GM19372 (cell line): ENCODE data around the gene TGFB1I1.
"Not testable (repeated sequence)": the region's sequence is repeated elsewhere in the genome, so short reads cannot be mapped to it uniquely, and the experiment has no call there.

Experiments
- ATAC-seq: cut with Tn5 transposase; IDR thresholded peaks from one replicate; pipeline ENCODE4 v1.9.1; 2021; ENCODE audit warnings: mild to moderate bottlenecking, low read depth, moderate library complexity; ENCODE audit not compliant: unreplicated experiment

Gene TGFB1I1

GRCh38 chr16:31485571-31485970, 13.6 kb downstream of the TGFB1I1 start:
- ATAC-seq: no peak

GRCh38 chr16:31486045-31486444, 14.1 kb downstream of the TGFB1I1 start:
- no peak for ATAC-seq

GRCh38 chr16:31487071-31487719, 15.2 kb downstream of the TGFB1I1 start:
- peak; percentile 16 for ATAC-seq

- peak; percentile 77 for ATAC-seq
Observed at GRCh38 chr16:31487720-31488467, 15.9 kb downstream of the TGFB1I1 start.

- no peak for ATAC-seq
Observed at GRCh38 chr16:31488468-31489297, 16.7 kb downstream of the TGFB1I1 start.

GRCh38 chr16:31489298-31489564, 17.3 kb downstream of the TGFB1I1 start:
- ATAC-seq: no peak

- no peak for ATAC-seq
Observed at GRCh38 chr16:31489616-31490584, 17.9 kb downstream of the TGFB1I1 start.

- no peak for ATAC-seq
Observed at GRCh38 chr16:31491778-31492418, 19.9 kb downstream of the TGFB1I1 start.

GRCh38 chr16:31493506-31494125, 21.7 kb downstream of the TGFB1I1 start:
- ATAC-seq: no peak

- no peak for ATAC-seq
Observed at GRCh38 chr16:31496670-31497069, 24.7 kb downstream of the TGFB1I1 start.

- no peak for ATAC-seq
Observed at GRCh38 chr16:31498493-31498892, 26.5 kb downstream of the TGFB1I1 start.

- ATAC-seq: no peak
Observed at GRCh38 chr16:31499928-31500327, 28.0 kb downstream of the TGFB1I1 start.

- no peak for ATAC-seq
Observed at GRCh38 chr16:31501226-31501965, 29.4 kb downstream of the TGFB1I1 start.

- ATAC-seq: no peak
Observed at GRCh38 chr16:31501966-31502348, 30.0 kb downstream of the TGFB1I1 start.

GRCh38 chr16:31502981-31503380, 31.0 kb downstream of the TGFB1I1 start:
- no peak for ATAC-seq

- not testable (repeated sequence) for ATAC-seq
Observed at GRCh38 chr16:31503555-31503954, 31.6 kb downstream of the TGFB1I1 start.

GRCh38 chr16:31504159-31504558, 32.2 kb downstream of the TGFB1I1 start:
- ATAC-seq: no peak

- no peak for ATAC-seq
Observed at GRCh38 chr16:31505483-31505882, 33.5 kb downstream of the TGFB1I1 start.

- no peak for ATAC-seq
Observed at GRCh38 chr16:31507617-31507928, 35.6 kb downstream of the TGFB1I1 start.
